Neural cell (in vitro differentiated cells): ENCODE data around the gene CILP2.

Source experiments
- CTCF ChIP-seq: fragments of 450-650 bp; IDR thresholded peaks from 2 replicates; pipeline ENCODE4 v1.5.1; 2014; ENCODE audit warnings: antibody characterized with exemption, mild to moderate bottlenecking, moderate library complexity; ENCODE audit not compliant: poor library complexity, severe bottlenecking
- EP300 ChIP-seq: fragments of 450-650 bp; conservative IDR thresholded peaks from 2 replicates; pipeline ENCODE4 v1.6.1; 2014; ENCODE audit warnings: antibody characterized with exemption, mild to moderate bottlenecking, moderate library complexity; ENCODE audit not compliant: poor library complexity, severe bottlenecking
- MXI1 ChIP-seq: fragments of 450-650 bp; conservative IDR thresholded peaks from 2 replicates; pipeline ENCODE4 v1.6.1; 2014; ENCODE audit warnings: antibody characterized with exemption, mild to moderate bottlenecking; ENCODE audit not compliant: poor library complexity, severe bottlenecking
- POLR2AphosphoS5 ChIP-seq: IDR thresholded peaks from 2 replicates; pipeline ENCODE4 v1.6.1; 2012
- REST ChIP-seq: IDR thresholded peaks from 2 replicates; pipeline ENCODE4 v1.6.1; 2012; ENCODE audit warnings: borderline replicate concordance

GRCh38 chr19:19507354-19507753, 30.7 kb upstream of the CILP2 start:
- TF ChIP-seq CTCF (no peak), MXI1 (no peak), EP300 (no peak), POLR2AphosphoS5 (no peak), REST (no peak)
